Measurements from ENCODE around the gene ARIH2.

The ARIH2 gene

GRCh38 chr3:48974076-48974864, 55.6 kb downstream of the ARIH2 start:
- DNase-seq: no peak

- DNase-seq: no peak
These were observed 60.8 kb downstream of the ARIH2 start for GRCh38 chr3:48979451-48979850.

GRCh38 chr3:48980295-48980694, 61.7 kb downstream of the ARIH2 start:
- no peak for DNase-seq

DNA sequence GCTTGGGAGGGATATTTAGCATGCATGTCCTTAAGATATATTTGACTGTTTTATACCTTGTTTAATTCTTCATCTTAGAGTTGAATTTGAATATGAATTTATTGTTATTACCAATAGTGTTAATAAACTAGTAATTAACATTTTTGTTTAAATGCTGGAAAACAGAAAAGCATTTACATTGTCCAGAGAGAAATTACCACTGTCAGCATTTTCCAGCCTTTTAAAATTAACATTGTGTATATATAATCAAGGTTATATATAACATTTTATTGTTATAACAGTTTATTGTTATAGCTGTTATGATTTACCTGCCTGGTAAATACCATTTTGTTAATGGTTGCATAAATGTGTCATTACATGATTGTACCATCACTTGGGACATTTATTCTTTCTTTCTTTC, 63.4 kb downstream of the ARIH2 start:
- no peak for DNase-seq

- DNase-seq: no peak
These were observed 64.0 kb downstream of the ARIH2 start for GRCh38 chr3:48982686-48983085.

GRCh38 chr3:48983096-48983495, 64.5 kb downstream of the ARIH2 start:
- no peak for DNase-seq

DNA sequence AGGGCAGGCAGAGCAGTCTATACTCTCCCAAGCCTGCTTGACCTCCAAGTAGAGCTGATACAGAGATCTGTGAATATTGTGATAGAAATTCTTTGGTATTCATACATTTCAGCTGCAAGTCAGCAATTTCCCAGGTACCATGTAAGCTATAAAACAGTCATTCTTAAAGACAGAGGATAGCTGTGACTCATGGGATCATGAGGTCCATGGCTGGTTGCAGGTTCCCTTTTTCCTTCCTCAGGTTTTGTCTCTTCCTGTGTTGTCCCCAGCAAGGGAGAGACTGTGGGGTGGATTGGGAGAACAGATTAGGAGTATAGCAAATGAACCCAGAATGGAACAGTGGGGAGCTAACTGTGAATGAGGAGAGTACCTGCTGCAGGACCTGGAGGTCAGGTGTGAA, 66.0 kb downstream of the ARIH2 start:
- DNase-seq: no peak

- DNase-seq: no peak
These were observed 67.3 kb downstream of the ARIH2 start for GRCh38 chr3:48985831-48986376.

- DNase-seq: no peak
These were observed 70.6 kb downstream of the ARIH2 start for GRCh38 chr3:48989126-48989795.

DNA sequence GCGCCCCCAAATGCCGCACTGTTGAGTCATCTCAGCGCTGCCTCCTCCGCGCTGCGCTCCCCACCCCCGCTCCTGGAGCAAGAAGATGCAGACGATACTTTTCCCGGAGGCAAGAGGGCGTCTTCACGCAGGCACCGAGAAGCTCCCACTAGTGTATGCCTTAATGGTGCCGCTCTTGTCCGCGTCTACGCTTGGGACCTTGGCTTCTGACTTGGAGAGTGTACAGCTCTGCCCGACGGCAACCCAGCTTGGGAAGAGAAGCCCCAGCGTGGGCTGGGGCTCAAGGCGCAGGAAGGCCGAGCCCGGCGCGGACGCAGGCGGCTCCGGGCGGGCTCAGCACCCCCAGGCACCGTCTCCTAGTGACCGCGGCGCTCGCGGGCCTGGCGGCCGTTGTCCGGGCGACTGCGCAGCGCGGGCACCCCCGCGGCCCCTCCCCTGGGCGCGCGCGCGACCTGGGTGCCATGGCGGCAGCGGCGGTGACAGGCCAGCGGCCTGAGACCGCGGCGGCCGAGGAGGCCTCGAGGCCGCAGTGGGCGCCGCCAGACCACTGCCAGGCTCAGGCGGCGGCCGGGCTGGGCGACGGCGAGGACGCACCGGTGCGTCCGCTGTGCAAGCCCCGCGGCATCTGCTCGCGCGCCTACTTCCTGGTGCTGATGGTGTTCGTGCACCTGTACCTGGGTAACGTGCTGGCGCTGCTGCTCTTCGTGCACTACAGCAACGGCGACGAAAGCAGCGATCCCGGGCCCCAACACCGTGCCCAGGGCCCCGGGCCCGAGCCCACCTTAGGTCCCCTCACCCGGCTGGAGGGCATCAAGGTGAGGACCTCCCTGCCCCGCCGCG, 71.4 kb downstream of the ARIH2 start, which contains the start of gene P4HTM:
TSS of gene P4HTM (plus strand) at position 446 of the 840 bp plus-strand sequence. CDS start at position 462, 16 bp downstream.
- DNase-seq: peak in 1 of 2 experiments; percentile 44

GRCh38 chr3:48990636-48991469, 72.2 kb downstream of the ARIH2 start:
- DNase-seq: no peak

DNA sequence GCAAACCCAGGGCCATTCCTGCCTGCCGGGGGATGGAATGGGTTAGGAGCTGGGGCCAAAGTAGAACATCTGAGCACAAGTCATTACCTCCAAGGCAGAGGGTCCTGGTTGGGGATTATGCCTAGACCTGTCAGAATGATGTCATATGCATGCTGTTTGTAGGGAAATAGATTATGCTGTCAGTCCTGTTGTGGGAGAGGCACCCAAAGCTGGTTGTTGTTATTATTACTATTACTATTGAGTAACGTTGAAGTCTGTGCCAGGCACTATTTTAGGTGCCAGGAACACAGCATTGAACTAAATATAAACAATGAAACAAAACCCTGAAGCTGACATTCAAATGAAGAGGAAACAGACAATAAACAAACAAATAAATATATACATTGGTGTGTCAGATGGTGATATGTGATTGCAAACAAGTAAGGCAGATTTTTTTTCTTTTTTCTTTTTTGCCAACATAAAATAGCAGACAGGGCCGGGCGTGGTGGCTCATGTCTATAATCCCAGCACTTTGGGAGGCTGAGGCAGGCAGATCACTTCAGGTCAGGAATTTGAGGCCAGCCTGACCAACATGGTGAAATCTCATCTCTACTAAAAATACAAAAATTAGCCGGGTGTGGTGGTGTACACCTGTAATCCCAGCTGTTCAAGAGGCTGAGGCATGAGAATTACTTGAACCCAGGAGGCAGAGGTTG, 73.4 kb downstream of the ARIH2 start:
- no peak for DNase-seq

- DNase-seq: no peak
These were observed 75.2 kb downstream of the ARIH2 start for GRCh38 chr3:48993834-48994233.

DNA sequence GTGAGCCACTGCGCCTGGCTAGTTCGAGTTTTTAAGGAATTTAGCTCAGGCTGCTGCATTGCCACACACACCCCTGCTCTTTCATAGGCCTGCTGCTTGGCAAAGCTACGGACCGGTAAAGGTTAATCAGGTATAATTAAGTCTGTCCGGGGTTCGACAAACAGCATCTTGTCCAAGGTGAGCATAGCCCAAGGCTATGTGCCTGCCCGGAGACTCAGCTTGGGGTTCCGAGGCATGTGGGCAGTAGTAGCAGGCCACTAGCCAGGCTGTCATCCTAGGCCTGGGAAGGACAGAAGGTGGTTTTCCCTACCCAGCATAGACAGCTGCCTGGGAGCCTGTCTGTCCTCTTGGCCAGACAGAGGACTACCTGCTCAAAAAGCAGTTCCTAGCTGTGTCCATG, 78.0 kb downstream of the ARIH2 start:
- DNase-seq: no peak

DNA sequence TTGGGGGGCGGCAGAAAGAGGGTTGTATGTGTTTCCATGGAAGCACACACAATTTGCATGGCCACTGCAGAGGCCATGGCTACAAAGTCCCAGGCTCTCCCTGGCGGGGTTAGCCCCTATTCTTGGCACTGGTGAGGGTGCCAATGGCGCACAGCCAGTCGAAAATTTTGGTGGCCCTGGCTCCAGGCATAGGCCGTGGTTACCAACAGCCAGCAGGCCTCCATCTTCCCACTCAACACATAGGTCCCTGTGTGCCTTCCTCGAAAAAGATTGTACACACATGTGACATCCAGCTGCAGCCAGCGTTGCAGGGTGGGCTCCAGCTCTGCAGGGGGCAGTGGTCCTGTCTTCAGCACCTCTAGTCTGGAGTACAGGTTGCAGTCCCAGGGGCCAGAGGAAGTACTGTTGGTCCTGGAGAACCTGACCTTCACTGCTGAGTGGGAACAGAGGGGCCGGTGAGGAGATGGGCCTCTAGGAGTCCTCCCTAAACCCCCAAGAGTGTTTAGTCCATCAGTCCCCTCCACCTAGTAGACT, 78.5 kb downstream of the ARIH2 start:
- DNase-seq: no peak

- peak; percentile 53 to 87 for DNase-seq
These were observed 79.3 kb downstream of the ARIH2 start for GRCh38 chr3:48997714-48998637.

DNA sequence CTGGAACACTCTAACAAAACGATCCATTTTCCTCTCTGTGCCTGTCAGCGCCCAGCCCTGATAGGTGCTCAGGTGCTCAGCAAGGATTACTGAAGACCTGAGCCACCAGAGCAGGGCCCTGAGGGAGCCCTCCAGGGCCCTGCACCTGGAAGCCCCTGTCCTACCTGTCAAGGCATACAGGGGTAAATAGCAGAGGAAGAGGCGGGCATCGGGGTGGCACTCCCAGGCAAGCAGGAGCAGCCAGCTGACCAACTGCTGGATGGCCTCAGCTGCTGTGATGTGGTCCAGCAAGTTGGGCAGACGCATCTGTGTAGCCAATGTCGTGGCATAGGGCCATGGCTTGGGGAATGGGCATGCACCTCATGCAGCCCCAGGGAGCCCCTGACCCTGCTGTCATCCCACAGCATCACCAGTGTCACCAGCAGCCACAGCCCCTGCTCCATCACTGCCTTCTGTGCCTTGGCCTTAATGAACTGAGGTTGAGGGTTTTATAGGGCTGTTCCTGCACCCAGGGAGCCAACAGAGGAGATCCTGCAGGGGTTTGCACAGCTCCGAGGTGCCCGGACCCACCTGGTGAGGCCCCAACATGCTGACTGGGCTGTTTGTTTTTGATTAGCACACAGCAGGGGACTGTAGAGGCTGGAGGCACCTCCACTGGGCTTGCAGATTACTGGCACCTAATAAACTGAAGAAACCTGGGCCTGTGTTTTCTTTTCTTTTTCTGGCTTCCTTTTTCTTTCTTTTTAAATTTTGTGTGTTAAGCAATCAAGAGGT, 80.6 kb downstream of the ARIH2 start:
- DNase-seq: no peak

- DNase-seq: no peak
These were observed 82.5 kb downstream of the ARIH2 start for GRCh38 chr3:49001155-49001554.
